ENCODE data around the gene DGKG.

DGKG gene

DNA sequence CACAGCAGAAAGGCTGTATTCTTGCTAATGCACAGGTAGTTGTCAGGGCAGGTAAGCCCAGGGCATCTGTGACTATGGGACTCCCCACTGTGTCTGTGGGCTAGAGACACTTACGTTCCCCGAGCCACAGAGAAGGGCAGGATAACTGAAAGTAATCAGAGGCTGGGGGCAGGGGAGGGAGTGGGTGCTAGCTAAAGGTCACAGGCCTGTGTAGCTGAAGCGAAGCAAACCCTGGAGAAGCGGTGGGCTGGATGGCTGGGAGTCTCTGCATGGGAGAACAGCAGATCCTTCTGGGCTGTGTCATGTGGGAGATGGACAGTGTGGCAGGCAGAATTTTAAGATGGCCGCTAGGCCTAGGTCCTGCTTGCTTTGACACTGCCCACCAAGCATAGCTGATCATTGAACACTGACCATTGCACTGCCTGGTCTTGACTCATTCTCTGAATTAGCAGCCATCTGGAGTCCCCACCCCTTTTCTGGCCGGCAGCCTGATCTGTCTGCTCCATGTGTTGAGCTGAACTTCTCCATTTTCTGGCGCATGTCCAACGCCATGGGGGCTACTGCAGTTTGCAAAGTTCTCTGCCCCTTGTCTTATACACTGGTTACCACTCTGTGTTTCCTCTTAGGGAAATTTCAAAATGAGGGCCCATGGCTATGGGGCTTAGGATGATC, 110.0 kb downstream of the DGKG start:
- no peak for TF ChIP-seq CTCF (IDR thresholded peaks at IDR 0.05; ENCODE audit: insufficient read depth, low read length, poor library complexity, severe bottlenecking)
- H3K4me3 ChIP-seq (replicated peaks; ENCODE audit: low read depth, low read length): no peak overlapping the region
- no peak for DNase-seq (ENCODE audit: extremely low read depth, insufficient read length)
- no peaks in the 10 kb centered on the region for H3K36me3 ChIP-seq (ENCODE audit: control insufficient read depth, insufficient read depth, low read length)
- H3K27me3 ChIP-seq (replicated peaks; ENCODE audit: control insufficient read depth, insufficient read depth, low read length): no peaks in the 10 kb centered on the region

DNA sequence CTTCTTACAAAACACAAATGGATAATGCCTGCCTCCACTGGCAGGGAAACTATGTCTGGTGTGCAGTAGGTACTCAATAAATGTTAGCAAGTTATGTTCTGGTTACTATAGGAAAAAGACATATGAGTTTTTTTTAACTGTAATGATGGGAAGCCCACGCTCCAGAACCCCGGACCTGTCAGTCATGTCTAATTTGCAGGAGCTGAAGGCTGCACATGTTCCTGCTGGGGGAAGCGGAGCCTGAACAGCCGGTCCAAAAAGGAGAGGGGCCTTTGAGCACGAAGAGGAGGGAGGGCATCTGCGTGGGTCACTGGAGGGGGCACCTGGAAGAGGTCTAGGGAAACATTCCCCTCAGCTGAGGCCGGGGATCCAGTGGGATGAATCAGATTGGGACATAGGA, 113.2 kb downstream of the DGKG start:
- Histone ChIP-seq H3K27me3 (replicated peaks; ENCODE audit: control insufficient read depth, insufficient read depth, low read length) (no peaks in the 10 kb centered on the region), H3K36me3 (ENCODE audit: control insufficient read depth, insufficient read depth, low read length) (no peaks in the 10 kb centered on the region), H3K4me3 (replicated peaks; ENCODE audit: low read depth, low read length) (no peak overlapping the region)
- no peak for TF ChIP-seq CTCF (IDR thresholded peaks at IDR 0.05; ENCODE audit: insufficient read depth, low read length, poor library complexity, severe bottlenecking)
- no peak for DNase-seq (ENCODE audit: extremely low read depth, insufficient read length)

- no peak overlapping the region for H3K4me3 ChIP-seq (replicated peaks; ENCODE audit: low read depth, low read length)
- TF ChIP-seq CTCF (IDR thresholded peaks at IDR 0.05; ENCODE audit: insufficient read depth, low read length, poor library complexity, severe bottlenecking): no peak
- DNase-seq (ENCODE audit: extremely low read depth, insufficient read length): no peak
- H3K27me3 ChIP-seq (replicated peaks; ENCODE audit: control insufficient read depth, insufficient read depth, low read length): no peaks in the 10 kb centered on the region
- no peaks in the 10 kb centered on the region for H3K36me3 ChIP-seq (ENCODE audit: control insufficient read depth, insufficient read depth, low read length)
Measured at GRCh38 chr3:186247821-186248814, 113.9 kb downstream of the DGKG start.

DNA sequence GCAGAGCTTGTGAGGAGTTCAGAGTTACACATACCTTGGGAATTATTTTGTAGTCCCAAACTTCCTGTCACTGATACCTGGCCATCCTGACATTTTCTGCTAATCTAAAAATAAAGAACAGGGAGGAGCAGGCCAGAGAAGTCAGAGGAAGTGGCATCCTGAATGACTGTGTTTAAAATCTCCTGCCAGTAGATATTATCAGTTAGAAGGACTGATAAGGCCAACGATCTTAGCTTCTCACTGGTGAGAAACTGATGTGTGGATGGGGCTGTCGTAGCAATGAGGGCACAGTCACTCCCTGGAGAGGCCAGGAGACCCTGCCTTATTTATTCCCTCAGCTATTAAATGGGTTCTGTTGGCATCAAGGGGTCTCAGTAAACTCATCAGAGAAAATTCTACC, 115.1 kb downstream of the DGKG start:
- DNase-seq (ENCODE audit: extremely low read depth, insufficient read length): no peak
- TF ChIP-seq CTCF (IDR thresholded peaks at IDR 0.05; ENCODE audit: insufficient read depth, low read length, poor library complexity, severe bottlenecking): no peak

DNA sequence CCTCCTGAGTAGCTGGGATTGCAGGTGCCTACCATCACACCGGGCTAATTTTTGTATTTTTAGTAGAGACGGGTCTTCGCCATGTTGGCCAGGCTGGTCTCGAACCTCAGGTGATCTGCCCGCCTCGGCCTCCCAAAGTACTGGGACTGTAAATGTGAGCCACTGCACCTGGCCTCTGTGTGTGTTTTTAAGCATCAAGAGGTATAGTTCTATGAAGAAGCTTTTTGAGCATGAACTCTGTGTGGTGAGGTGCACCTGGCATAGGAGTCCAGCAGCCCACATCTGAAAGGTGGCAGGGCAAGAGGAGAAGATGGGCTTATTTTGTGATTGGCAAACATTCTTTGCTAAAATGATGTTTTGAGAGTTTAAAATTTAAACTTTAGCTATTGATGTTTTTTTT, 118.0 kb downstream of the DGKG start:
- no peak for TF ChIP-seq CTCF (IDR thresholded peaks at IDR 0.05; ENCODE audit: insufficient read depth, low read length, poor library complexity, severe bottlenecking)
- Histone ChIP-seq H3K4me3 (replicated peaks; ENCODE audit: low read depth, low read length) (no peak overlapping the region), H3K27me3 (replicated peaks; ENCODE audit: control insufficient read depth, insufficient read depth, low read length) (no peaks in the 10 kb centered on the region), H3K36me3 (ENCODE audit: control insufficient read depth, insufficient read depth, low read length) (no peaks in the 10 kb centered on the region)
- DNase-seq (ENCODE audit: extremely low read depth, insufficient read length): no peak

More for the DNA sequence above, 115.1 kb downstream of the DGKG start:
- no peaks in the 10 kb centered on the region for H3K27me3 ChIP-seq (replicated peaks; ENCODE audit: control insufficient read depth, insufficient read depth, low read length)
- no peak overlapping the region for H3K4me3 ChIP-seq (replicated peaks; ENCODE audit: low read depth, low read length)
- H3K36me3 ChIP-seq (ENCODE audit: control insufficient read depth, insufficient read depth, low read length): no peaks in the 10 kb centered on the region

Measured in GM06990 (cell line).